Embryonic facial prominence (tissue), 1 donor: ENCODE results near the gene DDX55.
A peak's percentile ranks its signal among the peaks of the same experiment; 100 is the strongest.
"Not testable (repeated sequence)": the region's sequence is repeated elsewhere in the genome, so short reads cannot be mapped to it uniquely, and the experiment has no call there.

Experiments used
- DNase-seq: peaks from one replicate; pipeline ENCODE4 v3.0.0-alpha.2; 2016; ENCODE audit errors: extremely low spot score

DDX55 gene

GRCh38 chr12:123601602-123602489 is at the start of gene DDX55:
Gene DDX55 (plus strand): TSS chr12:123602099. CDS start chr12:123602149, 50 bp downstream.
- peak; percentile 61 for DNase-seq

- not testable (repeated sequence) for DNase-seq
These were observed 47.8 kb upstream of the DDX55 start for GRCh38 chr12:123554136-123554535.

- not testable (repeated sequence) for DNase-seq
These were observed 47.1 kb upstream of the DDX55 start for GRCh38 chr12:123554843-123555242.

- not testable (repeated sequence) for DNase-seq
These were observed 43.4 kb upstream of the DDX55 start for GRCh38 chr12:123558487-123558886.

GRCh38 chr12:123559468-123559867 is 42.4 kb upstream of the DDX55 start:
- DNase-seq: no peak

- DNase-seq: no peak
These were observed 30.5 kb upstream of the DDX55 start for GRCh38 chr12:123571343-123571813.

GRCh38 chr12:123572391-123572790 is 29.5 kb upstream of the DDX55 start:
- DNase-seq: no peak

- DNase-seq: no peak
These were observed 28.0 kb upstream of the DDX55 start for GRCh38 chr12:123573870-123574269.

GRCh38 chr12:123576611-123577010 is 25.3 kb upstream of the DDX55 start:
- DNase-seq: no peak

- DNase-seq: no peak
These were observed 23.7 kb upstream of the DDX55 start for GRCh38 chr12:123578243-123578642.

GRCh38 chr12:123578829-123579228 is 23.1 kb upstream of the DDX55 start:
- not testable (repeated sequence) for DNase-seq

- DNase-seq: no peak
These were observed 21.1 kb upstream of the DDX55 start for GRCh38 chr12:123580772-123581171.

- DNase-seq: no peak
These were observed 10.0 kb upstream of the DDX55 start for GRCh38 chr12:123591702-123592481.

GRCh38 chr12:123595729-123596128 is 6.2 kb upstream of the DDX55 start:
- no peak for DNase-seq

- DNase-seq: no peak
These were observed 4.8 kb upstream of the DDX55 start for GRCh38 chr12:123597100-123597499.

- DNase-seq: no peak
These were observed 3.4 kb upstream of the DDX55 start for GRCh38 chr12:123598522-123598921.

- no peak for DNase-seq
These were observed 2.6 kb upstream of the DDX55 start for GRCh38 chr12:123599310-123599709.

GRCh38 chr12:123599721-123600120 is 2.2 kb upstream of the DDX55 start:
- no peak for DNase-seq

GRCh38 chr12:123602651-123603195 is 824 bp downstream of the DDX55 start:
- DNase-seq: no peak

GRCh38 chr12:123603495-123603894 is 1.6 kb downstream of the DDX55 start:
- DNase-seq: not testable (repeated sequence)

GRCh38 chr12:123607756-123608155 is 5.9 kb downstream of the DDX55 start:
- no peak for DNase-seq

GRCh38 chr12:123608182-123608581 is 6.3 kb downstream of the DDX55 start:
- no peak for DNase-seq
